ENCODE data around the gene RAB3IL1.

Gene RAB3IL1

GRCh38 chr11:61850687-61851086 is 66.7 kb downstream of the RAB3IL1 start:
- Mint-ChIP-seq H3K27ac (peak overlapping the region; percentile 20), H3K4me3 (no peak overlapping the region), H3K27me3 (ENCODE audit: low read depth, poor library complexity) (no peaks in the 10 kb centered on the region), H3K9me3 (no peaks in the 10 kb centered on the region), H3K36me3 (ENCODE audit: low read depth) (peaks cover 73% of the 10 kb centered on the region), H3K4me1 (peaks cover 10% of the 10 kb centered on the region)
- DNase-seq, result no peak
- no peak for TF ChIP-seq CTCF (IDR thresholded peaks at IDR 0.05)

DNA sequence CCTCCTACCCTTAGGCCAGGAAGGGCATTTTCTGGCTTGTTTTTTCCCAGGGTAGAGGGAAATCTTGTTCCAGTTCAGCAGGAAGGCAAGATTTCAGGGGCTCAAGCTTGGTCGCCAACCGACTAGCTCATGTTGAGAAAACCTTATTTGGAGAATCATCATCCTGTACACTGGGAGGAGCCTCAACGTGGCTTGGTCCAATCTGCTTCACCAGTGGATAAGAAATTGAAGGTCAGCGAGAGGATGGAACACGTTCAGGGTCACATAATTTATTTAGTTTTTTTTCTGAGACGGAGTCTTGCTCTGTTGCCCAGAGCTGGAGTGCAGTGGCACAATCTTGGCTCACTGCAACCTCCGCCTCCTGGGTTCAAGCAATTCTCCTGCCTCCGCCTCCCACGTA is 68.7 kb downstream of the RAB3IL1 start:
- Mint-ChIP-seq H3K27ac (no peak overlapping the region), H3K4me1 (peaks cover 16% of the 10 kb centered on the region), H3K9me3 (no peaks in the 10 kb centered on the region), H3K4me3 (no peak overlapping the region), H3K27me3 (ENCODE audit: low read depth, poor library complexity) (no peaks in the 10 kb centered on the region), H3K36me3 (ENCODE audit: low read depth) (peaks cover 84% of the 10 kb centered on the region)
- TF ChIP-seq CTCF (IDR thresholded peaks at IDR 0.05), result no peak
- DNase-seq, result no peak

DNA sequence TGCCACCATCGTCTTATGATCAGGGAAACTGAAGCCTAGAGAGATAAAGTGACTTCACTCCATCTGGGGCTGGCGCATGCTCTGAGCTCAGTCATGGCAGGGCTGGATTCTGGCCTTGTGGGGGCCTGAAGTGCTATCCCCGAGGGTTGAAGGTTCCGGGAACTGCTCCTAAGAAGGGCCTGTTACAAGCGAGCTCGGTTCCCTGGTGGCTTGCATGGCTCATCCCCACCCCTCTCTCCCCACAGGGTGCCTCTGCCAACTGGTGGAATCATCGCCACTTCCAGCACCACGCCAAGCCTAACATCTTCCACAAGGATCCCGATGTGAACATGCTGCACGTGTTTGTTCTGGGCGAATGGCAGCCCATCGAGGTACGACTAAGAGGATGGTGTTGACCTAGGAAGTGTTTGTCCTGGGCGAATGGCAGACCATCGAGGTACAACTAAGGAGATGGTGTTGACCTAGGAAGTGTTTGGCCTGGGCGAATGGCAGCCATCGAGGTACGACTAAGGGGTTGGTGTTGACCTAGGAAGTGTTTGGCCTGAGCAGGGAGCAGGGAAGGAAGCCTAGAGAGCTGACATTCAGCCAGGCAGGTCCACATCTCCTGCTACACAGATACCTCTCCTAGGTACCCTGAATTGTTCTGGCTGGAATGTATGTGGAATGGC is 69.3 kb downstream of the RAB3IL1 start:
- no peak for TF ChIP-seq CTCF (IDR thresholded peaks at IDR 0.05)
- peaks cover 89% of the 10 kb centered on the region for H3K36me3 Mint-ChIP-seq (ENCODE audit: low read depth)
- peaks cover 16% of the 10 kb centered on the region for H3K4me1 Mint-ChIP-seq
- H3K4me3 Mint-ChIP-seq, result no peak overlapping the region
- no peaks in the 10 kb centered on the region for H3K9me3 Mint-ChIP-seq
- DNase-seq, result no peak
- H3K27me3 Mint-ChIP-seq (ENCODE audit: low read depth, poor library complexity), result no peaks in the 10 kb centered on the region
- H3K27ac Mint-ChIP-seq, result peak overlapping the region; percentile 90
